NCI-H1105 (cell line): Measurements from ENCODE around the gene NEAT1.

Experiments used
- DNase-seq: peaks from one replicate; lab custom pipeline; 2025; lab: John Stamatoyannopoulos, UW

Gene NEAT1

DNA sequence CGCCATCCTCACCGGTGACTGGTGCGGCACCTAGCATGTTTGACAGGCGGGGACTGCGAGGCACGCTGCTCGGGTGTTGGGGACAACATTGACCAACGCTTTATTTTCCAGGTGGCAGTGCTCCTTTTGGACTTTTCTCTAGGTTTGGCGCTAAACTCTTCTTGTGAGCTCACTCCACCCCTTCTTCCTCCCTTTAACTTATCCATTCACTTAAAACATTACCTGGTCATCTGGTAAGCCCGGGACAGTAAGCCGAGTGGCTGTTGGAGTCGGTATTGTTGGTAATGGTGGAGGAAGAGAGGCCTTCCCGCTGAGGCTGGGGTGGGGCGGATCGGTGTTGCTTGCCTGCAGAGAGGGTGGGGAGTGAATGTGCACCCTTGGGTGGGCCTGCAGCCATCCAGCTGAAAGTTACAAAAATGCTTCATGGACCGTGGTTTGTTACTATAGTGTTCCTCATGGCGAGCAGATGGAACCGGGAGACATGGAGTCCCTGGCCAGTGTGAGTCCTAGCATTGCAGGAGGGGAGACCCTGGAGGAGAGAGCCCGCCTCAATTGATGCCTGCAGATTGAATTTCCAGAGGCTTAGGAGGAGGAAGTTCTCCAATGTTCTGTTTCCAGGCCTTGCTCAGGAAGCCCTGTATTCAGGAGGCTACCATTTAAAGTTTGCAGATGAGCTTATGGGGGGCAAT lies 1.1 kb downstream of the NEAT1 start:
- DNase-seq: no peak

DNA sequence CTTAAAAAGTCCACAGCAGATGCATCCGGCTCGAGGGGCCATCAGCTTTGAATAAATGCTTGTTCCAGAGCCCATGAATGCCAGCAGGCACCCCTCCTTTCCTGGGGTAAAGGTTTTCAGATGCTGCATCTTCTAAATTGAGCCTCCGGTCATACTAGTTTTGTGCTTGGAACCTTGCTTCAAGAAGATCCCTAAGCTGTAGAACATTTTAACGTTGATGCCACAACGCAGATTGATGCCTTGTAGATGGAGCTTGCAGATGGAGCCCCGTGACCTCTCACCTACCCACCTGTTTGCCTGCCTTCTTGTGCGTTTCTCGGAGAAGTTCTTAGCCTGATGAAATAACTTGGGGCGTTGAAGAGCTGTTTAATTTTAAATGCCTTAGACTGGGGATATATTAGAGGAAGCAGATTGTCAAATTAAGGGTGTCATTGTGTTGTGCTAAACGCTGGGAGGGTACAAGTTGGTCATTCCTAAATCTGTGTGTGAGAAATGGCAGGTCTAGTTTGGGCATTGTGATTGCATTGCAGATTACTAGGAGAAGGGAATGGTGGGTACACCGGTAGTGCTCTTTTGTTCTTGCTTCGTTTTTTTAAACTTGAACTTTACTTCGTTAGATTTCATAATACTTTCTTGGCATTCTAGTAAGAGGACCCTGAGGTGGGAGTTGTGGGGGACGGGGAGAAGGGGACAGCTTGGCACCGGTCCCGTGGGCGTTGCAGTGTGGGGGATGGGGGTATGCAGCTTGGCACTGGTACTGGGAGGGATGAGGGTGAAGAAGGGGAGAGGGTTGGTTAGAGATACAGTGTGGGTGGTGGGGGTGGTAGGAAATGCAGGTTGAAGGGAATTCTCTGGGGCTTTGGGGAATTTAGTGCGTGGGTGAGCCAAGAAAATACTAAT lies 1.9 kb downstream of the NEAT1 start:
- no peak for DNase-seq

GRCh38 chr11:65425105-65425970 lies 2.7 kb downstream of the NEAT1 start:
- no peak for DNase-seq

- DNase-seq: no peak
Observed at GRCh38 chr11:65425971-65426838, 3.6 kb downstream of the NEAT1 start.

GRCh38 chr11:65426839-65427690 lies 4.5 kb downstream of the NEAT1 start:
- no peak for DNase-seq

DNA sequence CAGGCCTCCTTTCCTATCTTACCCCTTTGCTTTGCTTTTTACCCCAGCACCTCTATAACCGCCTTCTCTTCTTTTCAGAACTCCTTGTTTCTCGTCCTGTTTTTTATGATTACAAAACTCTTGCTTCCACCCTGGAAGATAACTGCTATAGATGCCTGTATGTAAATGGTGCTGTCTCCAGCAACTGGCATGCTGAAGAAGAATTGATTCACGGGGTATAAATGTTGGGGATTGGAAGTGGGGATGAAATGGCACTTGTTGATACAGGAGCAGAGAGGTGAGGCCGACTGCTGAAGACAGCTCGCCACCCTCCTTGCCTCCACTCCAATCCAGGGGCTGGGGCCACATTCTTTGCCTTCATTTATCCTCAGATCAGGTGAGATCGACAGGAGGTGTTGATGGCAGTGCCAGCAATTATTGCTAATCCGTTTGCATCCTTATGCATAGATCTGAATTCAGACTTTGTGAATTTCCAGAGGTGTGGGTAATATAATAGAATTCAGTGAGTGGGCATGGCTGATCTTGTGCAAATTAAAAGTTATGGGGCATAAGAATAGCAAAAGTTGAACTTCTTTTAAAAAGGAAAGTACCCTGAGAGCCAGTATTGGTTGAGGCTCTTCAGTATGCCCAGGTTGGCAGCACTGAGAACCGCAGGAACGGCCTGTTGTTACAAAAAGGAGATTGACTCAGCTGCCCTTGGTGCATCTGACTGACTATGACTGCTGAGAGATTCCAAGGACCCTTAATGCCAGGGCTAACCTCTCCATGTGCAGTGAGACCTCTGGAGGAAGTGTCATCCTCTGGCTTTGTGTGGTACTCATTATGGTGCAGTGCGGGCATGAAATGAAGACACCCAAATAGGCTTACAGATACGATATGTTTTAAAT lies 5.3 kb downstream of the NEAT1 start:
- DNase-seq: no peak

GRCh38 chr11:65428578-65429067 lies 6.0 kb downstream of the NEAT1 start:
- DNase-seq: no peak

DNA sequence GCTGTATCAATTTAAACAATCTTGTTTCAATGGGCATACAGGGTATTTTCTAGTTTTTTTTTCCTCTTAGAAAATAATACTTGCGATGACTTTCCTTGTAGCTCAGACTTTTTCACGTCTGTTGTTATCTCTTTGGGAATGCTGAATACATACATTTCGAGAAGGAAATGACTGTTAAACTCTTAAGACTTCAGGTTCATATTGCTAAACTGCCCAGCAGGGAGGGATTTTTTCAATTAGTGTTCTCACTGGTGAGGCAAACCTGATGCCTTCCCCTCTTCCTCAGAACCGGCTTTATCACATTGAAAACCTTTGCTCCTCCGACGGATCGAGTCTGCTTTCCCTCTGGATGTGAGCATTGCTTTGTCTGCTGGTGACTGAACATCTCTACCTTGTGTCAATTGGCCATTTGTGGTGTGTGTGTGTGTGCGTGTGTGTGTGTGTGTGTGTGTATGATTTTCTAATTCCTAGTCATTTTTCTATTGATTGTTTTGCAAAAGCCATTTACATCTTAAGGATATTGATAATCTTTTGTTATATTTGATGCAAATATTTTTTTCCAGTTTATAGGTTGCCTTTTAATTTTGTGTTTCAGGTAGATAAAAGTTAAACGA lies 6.6 kb downstream of the NEAT1 start:
- no peak for DNase-seq

GRCh38 chr11:65429724-65430405 lies 7.3 kb downstream of the NEAT1 start:
- DNase-seq: no peak

- DNase-seq: no peak
Observed at GRCh38 chr11:65430406-65431217, 8.0 kb downstream of the NEAT1 start.

DNA sequence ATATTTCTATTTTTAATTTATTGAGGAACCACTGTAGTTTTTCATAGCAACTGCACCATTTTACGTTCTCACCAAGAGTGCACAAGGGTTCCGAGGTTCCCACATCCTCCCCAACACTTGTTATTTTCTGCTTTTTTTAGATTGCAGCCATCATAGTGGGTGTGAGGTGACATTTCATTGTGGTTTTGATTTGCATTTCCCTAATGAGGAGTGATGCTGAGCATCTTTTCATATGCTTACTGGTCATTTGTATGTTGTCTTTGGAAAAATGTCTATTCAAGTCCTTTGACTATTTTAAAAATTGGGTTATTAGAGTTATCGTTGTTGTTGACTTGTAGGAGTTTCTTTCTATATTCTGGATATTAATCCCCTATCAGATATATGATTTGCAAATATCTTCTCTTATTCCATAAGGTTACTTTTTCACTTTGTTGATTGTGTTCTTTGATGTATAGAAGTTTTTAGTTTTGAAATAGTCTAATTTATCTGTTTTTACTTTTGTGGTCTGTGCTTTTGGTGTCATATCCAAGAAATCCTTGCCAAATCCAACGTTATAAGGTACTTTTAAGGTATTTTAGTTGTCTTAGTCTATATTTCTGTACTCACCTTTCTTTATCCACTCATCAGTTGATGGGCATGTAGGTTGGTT lies 9.0 kb downstream of the NEAT1 start:
- DNase-seq: no peak

DNA sequence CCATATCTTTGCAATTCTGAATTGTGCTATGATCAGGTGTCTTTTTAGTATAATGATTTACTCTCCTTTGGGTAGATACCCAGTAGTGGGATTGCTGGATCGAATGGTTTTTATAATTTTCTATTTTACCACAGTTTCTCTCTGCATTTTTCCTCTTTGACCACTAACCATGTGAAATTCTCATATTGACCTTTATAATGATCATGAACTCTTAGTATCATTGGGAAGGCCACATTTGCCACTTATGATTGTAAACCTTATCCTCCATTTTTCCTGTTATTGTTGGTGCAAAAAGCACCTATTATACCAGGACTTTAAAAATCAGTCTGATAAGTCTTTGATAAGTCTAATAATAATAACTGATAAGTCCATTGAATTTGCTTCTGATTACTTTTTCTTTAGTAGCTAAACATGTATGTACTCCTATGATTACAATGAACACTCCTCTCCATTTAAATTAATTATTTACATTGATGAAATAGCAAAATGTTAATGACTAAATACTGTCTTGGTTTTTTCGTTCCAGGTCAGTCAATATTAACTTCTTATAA lies 9.6 kb downstream of the NEAT1 start:
- DNase-seq: no peak

DNA sequence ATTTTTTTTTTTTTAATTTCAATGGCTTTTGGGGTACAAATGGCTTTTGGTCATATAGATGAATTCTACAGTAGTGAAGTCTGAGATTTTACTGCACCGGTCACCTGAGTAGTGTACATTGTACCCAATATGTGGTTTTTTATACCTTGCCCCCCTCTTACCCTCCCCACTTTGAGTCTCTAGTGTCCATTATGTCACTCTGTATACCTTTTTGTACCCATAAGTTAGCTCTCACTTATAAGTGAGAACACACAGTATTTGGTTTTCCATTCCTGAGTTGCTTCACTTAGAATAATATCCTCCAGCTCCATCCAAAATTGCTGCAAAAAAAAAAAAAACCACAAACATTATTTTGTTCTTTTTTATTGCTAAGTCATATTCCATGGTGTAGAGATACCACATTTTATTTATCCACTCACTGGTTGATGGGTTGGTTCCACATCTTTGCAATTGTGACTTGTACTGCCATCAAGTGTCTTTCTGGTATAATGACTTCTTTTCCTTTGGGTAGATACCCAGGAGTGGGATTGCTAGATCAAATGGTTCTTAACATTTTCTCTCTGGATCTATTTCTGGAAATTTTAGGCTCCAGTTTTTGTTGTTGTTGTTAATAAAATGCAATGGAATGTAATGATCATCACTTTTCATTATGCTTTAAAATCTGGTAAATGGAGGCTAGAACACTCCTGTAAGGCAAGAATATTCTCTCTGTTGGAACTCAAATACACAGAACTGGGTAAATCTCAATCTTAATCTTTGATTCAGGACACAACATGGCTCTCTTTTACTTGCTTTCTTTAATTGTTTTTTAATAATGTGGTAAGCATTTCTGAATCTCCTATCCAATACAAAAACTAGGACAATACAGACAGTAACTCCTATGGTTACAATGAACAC lies 10.3 kb downstream of the NEAT1 start:
- DNase-seq: peak; percentile 8

DNA sequence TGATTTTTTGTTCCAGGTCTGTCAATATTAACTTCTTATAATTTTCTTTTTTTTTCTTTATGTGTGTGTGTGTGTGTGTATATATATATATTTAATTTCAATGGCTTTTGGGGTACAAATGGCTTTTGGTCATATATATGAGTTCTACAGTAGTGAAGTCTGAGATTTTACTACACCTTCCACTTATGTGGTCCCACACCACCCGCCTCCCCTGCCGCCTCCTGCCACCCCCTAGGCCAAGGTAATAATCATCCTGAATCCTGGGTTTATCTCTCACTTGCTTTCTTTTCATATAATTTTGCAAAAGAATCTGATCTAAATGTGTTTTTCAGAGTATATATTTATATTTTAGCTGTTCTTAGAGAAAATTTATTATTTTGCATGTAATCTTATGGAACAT lies 11.1 kb downstream of the NEAT1 start:
- no peak for DNase-seq

DNA sequence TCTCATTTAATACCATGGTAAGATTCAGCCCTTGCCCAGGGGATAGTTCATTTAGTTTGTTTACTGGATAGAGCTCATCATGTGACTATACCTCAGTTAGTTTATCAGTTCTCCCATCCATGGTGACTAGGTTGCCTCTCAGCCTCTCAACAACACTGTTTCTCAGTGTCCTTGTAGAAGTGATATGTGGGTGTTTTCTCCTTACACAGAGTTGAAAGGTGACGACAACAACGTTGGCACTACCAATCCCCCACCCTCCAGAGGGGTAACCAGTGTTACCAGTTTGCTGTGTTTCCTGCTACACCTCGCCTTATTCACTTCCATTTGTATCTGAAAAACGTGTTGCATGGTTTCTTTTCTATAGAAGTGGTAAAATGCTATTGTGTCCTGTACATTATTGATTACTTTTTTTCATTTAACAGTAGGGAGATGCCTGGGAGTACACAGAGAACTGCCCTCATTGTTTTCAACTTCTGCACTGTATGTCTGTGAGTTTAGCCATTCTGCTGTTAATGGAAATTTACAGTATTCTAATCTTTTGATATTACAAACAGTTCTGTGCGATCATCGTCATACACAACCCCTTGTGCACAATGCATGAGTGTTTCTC lies 11.6 kb downstream of the NEAT1 start:
- no peak for DNase-seq
